NCI-H526 (cell line): ENCODE data around the gene FGF18.
A peak's percentile ranks its signal among the peaks of the same experiment; 100 is the strongest.

Experiments
- DNase-seq, 2 experiments: peaks; one replicate each; lab custom pipeline; 2025; lab: John Stamatoyannopoulos, UW

FGF18 gene

GRCh38 chr5:171442287-171443042 is 23.0 kb downstream of the FGF18 start:
- no peak for DNase-seq

DNA sequence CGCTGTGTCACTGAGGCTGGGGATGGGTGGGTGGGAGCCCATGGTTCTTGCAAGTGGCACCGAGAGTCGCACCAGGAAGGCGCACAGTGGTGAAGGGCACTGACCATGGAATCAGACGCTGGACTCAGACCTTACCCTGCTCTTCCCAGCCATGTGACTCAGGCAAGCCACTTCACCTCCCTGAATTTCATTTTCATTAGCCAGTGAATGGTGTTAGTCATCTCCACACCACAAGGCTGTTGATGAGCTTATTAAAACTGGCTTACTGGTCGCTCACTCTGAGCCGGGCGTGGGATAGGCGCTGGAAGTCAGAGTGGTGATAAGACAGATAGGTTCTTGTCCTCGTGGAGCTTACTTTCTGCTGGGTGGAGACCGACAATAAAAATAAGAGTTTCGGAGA is 25.1 kb downstream of the FGF18 start:
- DNase-seq, result no peak

DNA sequence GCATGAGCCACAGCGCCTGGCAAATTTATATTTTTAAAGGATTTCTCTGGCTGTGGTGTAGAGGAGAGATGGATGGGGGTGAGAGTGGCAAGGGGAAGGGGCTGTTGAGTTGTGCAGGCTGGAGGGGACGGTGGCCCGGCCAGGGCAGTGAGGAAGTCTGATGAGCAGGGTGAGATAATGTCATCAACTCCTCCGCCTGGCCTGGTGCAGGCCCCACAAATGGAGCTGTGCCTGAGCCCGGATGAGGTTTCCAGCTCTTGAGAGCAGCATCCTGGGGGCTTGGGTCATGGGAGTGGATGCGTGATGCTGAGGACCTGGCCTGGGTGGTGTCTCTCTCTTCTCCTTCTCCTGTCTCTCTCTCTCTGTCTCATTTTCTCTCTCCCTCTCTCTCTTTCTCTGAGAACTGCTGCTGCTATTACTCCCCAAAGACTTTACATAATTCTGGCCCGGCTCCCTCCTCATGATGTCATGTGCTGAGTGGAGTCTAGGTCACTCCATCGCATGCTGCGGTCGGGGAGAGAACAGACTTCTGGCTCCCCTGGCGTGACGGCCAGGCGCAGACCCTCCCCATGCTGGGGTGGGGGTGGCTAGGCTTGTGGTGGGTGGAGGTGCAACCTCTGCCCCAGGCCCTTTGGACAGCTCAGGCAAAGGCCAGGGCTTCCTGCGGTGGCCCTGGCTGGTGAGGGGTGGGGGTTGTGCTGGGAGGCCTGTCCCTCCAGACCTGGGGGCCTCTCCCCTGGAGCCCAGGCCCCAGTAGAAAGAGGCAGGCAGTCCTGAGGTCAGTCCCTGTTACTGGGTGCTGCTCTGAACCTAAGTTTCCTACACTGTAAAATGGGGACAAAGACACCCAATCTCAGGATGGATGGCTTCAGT is 26.4 kb downstream of the FGF18 start:
- no peak for DNase-seq

- no peak for DNase-seq
These were observed 27.8 kb downstream of the FGF18 start for GRCh38 chr5:171447226-171447625.

GRCh38 chr5:171449426-171449825 is 30.0 kb downstream of the FGF18 start:
- no peak for DNase-seq

GRCh38 chr5:171450423-171451331 is 31.2 kb downstream of the FGF18 start:
- peak in 1 of 2 experiments; percentile 18 for DNase-seq

DNA sequence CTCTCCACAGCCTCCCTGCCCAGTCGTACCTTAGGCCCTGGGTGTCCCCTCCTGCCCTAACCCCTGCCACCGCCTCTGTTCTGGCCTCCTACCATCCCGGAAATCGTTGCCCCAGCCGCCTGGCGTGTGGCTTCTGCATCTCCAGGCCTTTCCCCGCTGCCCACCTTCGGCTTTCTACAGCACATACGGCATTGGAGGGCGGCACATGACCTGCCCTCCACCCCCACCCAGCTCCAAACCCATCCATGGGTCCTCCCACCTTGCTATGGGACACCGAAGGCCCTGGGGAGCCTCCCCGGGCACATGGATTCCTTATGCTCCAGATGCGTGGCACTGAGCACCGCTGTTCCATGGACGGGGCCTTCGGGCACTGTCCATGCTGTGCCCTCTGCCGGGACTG is 32.0 kb downstream of the FGF18 start:
- DNase-seq, result no peak

- DNase-seq, result no peak
These were observed 33.7 kb downstream of the FGF18 start for GRCh38 chr5:171453056-171453725.

- no peak for DNase-seq
These were observed 34.5 kb downstream of the FGF18 start for GRCh38 chr5:171453988-171454387.

GRCh38 chr5:171454549-171454948 is 35.1 kb downstream of the FGF18 start:
- no peak for DNase-seq

GRCh38 chr5:171455522-171455921 is 36.1 kb downstream of the FGF18 start:
- no peak for DNase-seq

DNA sequence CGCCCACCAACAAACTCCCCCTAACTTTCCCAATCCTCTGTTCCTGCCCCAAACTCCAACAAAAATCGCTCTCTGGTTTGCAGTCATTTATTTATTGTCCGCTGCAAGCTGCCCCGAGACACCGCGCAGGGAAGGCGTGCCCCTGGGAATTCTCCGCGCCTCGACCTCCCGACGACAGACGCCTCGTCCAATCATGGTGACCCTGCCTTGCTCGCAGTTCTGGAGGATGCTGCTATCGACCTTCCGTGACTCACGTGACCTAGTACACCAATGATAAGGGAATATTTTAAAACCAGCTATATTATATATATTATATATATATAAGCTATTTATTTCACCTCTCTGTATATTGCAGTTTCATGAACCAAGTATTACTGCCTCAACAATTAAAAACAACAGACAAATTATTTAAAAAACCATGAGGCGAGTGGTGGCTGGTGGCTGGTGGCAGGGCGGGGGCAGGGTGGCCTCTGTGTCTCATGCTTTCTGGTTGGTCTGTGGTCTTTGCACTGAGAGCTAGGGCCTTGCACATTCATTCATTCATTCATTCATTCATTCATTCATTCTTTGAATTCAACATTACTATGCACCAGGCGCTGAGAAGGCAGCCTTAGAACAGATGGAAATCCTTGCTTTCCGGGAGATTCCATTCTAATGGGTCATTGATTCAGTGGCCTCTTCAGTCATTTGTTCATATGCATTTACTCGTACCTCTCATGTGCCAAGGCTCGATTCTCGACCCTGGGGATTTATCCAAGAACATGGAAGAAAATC is 37.9 kb downstream of the FGF18 start:
- no peak for DNase-seq

- DNase-seq, result no peak
These were observed 40.4 kb downstream of the FGF18 start for GRCh38 chr5:171459839-171460238.

DNA sequence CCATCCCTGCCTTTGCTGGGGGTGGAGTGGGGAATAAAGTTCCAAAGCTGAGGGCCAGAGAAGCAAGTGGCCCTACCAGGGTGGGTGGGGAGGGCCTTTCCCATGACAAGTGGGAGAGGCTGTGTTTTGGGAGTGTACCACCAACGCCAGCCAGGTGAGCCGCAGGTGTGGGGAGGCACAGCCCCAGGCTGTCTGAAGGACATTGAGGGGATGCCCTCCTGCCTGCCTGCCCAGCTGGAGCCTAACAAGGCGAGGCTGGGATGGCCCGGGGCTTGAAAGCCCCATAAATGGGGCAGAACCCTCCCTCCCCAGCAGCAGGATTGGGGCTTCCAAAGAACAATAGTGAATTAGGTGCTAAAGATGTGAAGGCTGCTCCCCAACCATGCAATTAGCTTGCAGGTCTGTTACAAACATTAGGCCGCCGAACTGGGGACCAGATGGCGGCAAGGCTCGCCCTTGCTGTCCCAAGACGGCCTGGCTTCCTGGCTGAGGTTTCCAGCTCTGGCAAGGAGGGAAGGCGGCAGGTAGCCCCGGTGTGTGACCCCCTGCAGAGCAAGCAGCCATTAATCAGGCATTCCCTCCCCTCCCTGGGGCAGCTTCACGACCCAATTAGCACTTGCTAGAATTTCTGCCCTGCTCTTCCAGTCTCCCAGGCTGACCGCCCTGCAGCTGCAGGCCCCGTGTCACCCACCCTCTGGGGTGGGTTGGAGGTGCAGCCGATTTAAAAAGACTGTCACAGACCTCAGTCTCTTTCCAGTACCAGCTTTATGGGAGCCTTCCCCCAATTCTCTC is 42.9 kb downstream of the FGF18 start:
- DNase-seq, result no peak

DNA sequence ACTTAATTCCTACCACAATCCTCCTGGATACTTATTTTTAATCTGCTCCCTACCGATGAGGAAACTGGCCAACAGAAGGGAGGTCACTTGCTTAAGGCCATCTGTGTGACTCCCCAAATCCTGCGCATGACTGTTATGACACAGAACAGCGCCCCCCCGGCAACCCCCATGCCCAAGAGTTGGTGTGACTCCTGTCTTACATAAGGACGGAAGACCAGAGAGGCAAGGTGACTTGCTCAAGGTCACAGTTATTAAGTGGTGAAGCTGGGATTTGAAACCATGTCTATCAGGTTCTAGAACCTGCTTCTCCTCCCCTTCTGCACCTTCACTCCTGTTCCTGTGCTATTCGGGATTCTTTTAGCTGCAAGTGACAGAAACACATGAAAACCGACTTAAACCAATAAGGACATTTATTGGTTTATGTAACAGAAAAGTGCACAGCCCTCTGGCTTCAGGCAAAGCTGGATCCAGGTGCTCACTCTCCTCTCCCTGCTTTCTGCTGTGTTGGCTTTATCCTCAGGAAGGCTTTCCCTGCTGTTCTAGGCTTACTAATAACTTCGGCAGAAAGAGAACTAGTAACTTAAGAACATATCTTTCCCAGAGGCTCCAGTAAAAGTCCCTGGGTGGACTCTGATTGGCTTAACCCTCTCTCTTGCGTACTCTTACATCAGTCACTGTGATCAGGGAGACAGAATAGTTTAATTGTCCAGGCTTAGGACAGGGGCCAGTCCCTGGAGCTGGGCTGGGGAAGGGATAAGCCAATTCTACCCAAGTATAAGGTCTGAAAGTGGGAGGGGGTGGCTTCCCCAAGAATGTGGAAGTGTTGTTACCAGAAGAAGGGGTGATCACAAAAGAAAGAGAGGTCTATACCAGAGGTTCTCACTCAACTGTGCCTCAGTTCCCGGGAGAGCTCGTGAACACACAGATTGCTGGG is 43.7 kb downstream of the FGF18 start:
- DNase-seq, result no peak

DNA sequence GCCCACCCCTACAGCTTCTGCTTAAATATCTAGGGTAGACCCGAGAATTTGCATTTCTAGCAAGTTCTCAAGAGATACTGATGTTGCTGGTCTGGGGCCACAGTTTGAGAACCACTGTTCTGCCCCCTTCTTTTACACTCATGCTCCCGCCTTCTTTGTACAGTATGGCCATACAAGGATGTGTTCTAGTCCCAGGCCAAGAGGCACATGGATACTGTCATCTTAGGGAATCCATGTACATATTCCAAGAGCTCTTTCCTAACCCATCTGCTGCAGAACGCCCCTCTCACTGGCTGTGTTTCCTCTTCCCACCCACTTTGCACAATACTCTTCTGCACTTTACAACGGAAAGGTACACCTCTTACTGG is 44.4 kb downstream of the FGF18 start:
- no peak for DNase-seq

DNA sequence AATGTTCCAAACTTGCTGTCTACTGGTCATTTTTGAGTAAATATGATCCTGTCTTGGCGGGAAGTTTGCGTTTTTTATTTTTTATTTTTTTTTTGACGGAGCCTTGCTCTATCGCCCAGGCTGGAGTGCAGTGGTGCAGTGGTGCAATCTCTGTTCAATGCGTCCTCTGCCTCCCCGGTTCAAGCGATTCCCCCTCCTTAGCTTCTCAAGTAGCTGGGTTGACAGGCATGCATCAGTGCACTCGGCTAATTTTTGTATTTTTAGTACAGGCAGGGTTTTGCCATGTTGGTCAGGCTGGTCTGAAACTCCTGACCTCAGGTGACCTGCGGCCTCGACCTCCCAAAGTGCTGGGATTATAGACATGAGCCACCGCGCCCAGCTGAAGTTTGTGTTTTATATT is 45.4 kb downstream of the FGF18 start:
- DNase-seq, result no peak

GRCh38 chr5:171467107-171467506 is 47.7 kb downstream of the FGF18 start:
- no peak for DNase-seq

GRCh38 chr5:171469326-171469725 is 49.9 kb downstream of the FGF18 start:
- DNase-seq, result no peak
